WTC11 (cell line): ENCODE data around the gene RIN2. TPM values are rescaled to one million over a fixed set of nuclear protein-coding genes. Genes with fewer than 3 reads are reported as not detected.
A peak's percentile ranks its signal among the peaks of the same experiment; 100 is the strongest.
"Not testable (repeated sequence)": the region's sequence is repeated elsewhere in the genome, so short reads cannot be mapped to it uniquely, and the experiment has no call there.

Source experiments
- ATAC-seq: fragments of 200-7000 bp; cut with Tn5 transposase; 2 replicates; pipeline ENCODE4 v1.10.0; 2021; ENCODE audit warnings: mild to moderate bottlenecking, moderate library complexity
- CTCF ChIA-PET: fragments of 300-600 bp; sonication (Branson Sonifier 250); formaldehyde crosslinking; loops from one replicate; lab custom pipeline; 2021; ENCODE audit warnings: antibody characterized with exemption; lab: Charles Lee
- POLR2A ChIA-PET: fragments of 350-600 bp; sonication (Branson Sonifier 250); formaldehyde crosslinking; loops from one replicate; lab custom pipeline; 2021; ENCODE audit warnings: antibody characterized with exemption; lab: Charles Lee
- DNase-seq: peaks from one replicate; pipeline ENCODE4 v3.0.0; 2021; ENCODE audit warnings: low spot score
- H3K27ac Mint-ChIP-seq: 2 replicates; pipeline ENCODE4 v1.8.0; 2021; ENCODE audit warnings: mixed read lengths
- H3K27me3 Mint-ChIP-seq: 2 replicates; pipeline ENCODE4 v1.8.0; 2021; ENCODE audit warnings: low read depth, mild to moderate bottlenecking, moderate library complexity, mixed read lengths
- H3K36me3 Mint-ChIP-seq: 2 replicates; pipeline ENCODE4 v1.8.0; 2021; ENCODE audit warnings: mixed read lengths
- H3K4me1 Mint-ChIP-seq: 2 replicates; pipeline ENCODE4 v1.8.0; 2022; ENCODE audit warnings: mixed read lengths
- H3K4me3 Mint-ChIP-seq: 2 replicates; pipeline ENCODE4 v1.8.0; 2021; ENCODE audit warnings: mild to moderate bottlenecking, moderate library complexity, mixed read lengths
- H3K9me3 Mint-ChIP-seq: 2 replicates; pipeline ENCODE4 v1.8.0; 2021; ENCODE audit warnings: mixed read lengths
- ATF2 ChIP-seq: sonication (generic); formaldehyde crosslinking; IDR thresholded peaks from 2 replicates; pipeline ENCODE4 v1.8.1; 2022; ENCODE audit warnings: low read depth, missing genetic modification reagents, borderline replicate concordance
- ATF3 ChIP-seq: sonication (generic); formaldehyde crosslinking; conservative IDR thresholded peaks from 2 replicates; pipeline ENCODE4 v1.8.1; 2022; ENCODE audit warnings: mild to moderate bottlenecking, missing genetic modification reagents
- FOXK1 ChIP-seq: sonication (generic); formaldehyde crosslinking; IDR thresholded peaks from 2 replicates; pipeline ENCODE4 v1.8.0; 2022; ENCODE audit warnings: mild to moderate bottlenecking, moderate library complexity, missing genetic modification reagents
- GABPB1 ChIP-seq: sonication (generic); formaldehyde crosslinking; IDR thresholded peaks from 2 replicates; pipeline ENCODE4 v1.8.1; 2023; ENCODE audit warnings: mild to moderate bottlenecking, missing genetic modification reagents
- IRF2 ChIP-seq: sonication (generic); formaldehyde crosslinking; IDR thresholded peaks from 2 replicates; pipeline ENCODE4 v1.8.0; 2022; ENCODE audit warnings: low read depth, missing genetic modification reagents, borderline replicate concordance
- JAZF1 ChIP-seq: fragments of 250-450 bp; sonication (Bioruptor Pico); IDR thresholded peaks from 2 replicates; pipeline ENCODE4 v1.9.0; 2021; ENCODE audit warnings: moderate library complexity, mild to moderate bottlenecking, inconsistent platforms
- JUN ChIP-seq: sonication (generic); formaldehyde crosslinking; IDR thresholded peaks from 2 replicates; pipeline ENCODE4 v1.8.0; 2023; ENCODE audit warnings: mild to moderate bottlenecking, missing genetic modification reagents
- MLX ChIP-seq: sonication (generic); formaldehyde crosslinking; IDR thresholded peaks from 2 replicates; pipeline ENCODE4 v1.8.1; 2023; ENCODE audit warnings: mild to moderate bottlenecking, missing genetic modification reagents, moderate library complexity
- PRRX2 ChIP-seq: fragments of 250-450 bp; sonication (Bioruptor Pico); IDR thresholded peaks from 2 replicates; pipeline ENCODE4 v1.8.0; 2021; ENCODE audit warnings: mild to moderate bottlenecking
- RELA ChIP-seq: sonication (generic); formaldehyde crosslinking; IDR thresholded peaks from 2 replicates; pipeline ENCODE4 v1.8.1; 2022; ENCODE audit warnings: missing genetic modification reagents, mild to moderate bottlenecking, borderline replicate concordance
- SMAD4 ChIP-seq: sonication (generic); formaldehyde crosslinking; IDR thresholded peaks from 2 replicates; pipeline ENCODE4 v1.8.0; 2022; ENCODE audit warnings: mild to moderate bottlenecking, missing genetic modification reagents
- SP1 ChIP-seq: sonication (generic); formaldehyde crosslinking; conservative IDR thresholded peaks from 2 replicates; pipeline ENCODE4 v1.8.1; 2022; ENCODE audit warnings: missing genetic modification reagents
- TCF7 ChIP-seq: sonication (generic); formaldehyde crosslinking; IDR thresholded peaks from 2 replicates; pipeline ENCODE4 v1.8.0; 2022; ENCODE audit warnings: mild to moderate bottlenecking, low read depth, missing genetic modification reagents, moderate library complexity
- ZNF121 ChIP-seq: sonication (generic); formaldehyde crosslinking; IDR thresholded peaks from 2 replicates; pipeline ENCODE4 v1.8.0; 2023; ENCODE audit warnings: missing genetic modification reagents
- ZNF232 ChIP-seq: sonication (generic); formaldehyde crosslinking; IDR thresholded peaks from 2 replicates; pipeline ENCODE4 v1.8.0; 2022; ENCODE audit warnings: mild to moderate bottlenecking, missing genetic modification reagents
- ZNF512 ChIP-seq: sonication (generic); formaldehyde crosslinking; IDR thresholded peaks from 2 replicates; pipeline ENCODE4 v1.8.1; 2022; ENCODE audit warnings: missing genetic modification reagents, borderline replicate concordance
- total RNA-seq: library from RNA; stranded (reverse); gene quantifications from 3 replicates; pipeline ENCODE4 v1.2.3, GENCODE V29; 2021

RIN2 gene
- total RNA-seq, 1 experiment from 2014 or later, result 4.3 TPM

GRCh38 chr20:19749618-19750071 is 8.4 kb upstream of the RIN2 start:
- POLR2A ChIA-PET, result no interaction called here
- Mint-ChIP-seq H3K27me3 (peaks cover 35% of the 10 kb centered on the region), H3K4me3 (no peak overlapping the region), H3K9me3 (peaks cover 20% of the 10 kb centered on the region), H3K27ac (no peak overlapping the region), H3K36me3 (peaks cover 9% of the 10 kb centered on the region), H3K4me1 (peaks cover 5% of the 10 kb centered on the region)
- CTCF ChIA-PET, result no interaction called here
- DNase-seq, result no peak
- peak; percentile 87 for ATAC-seq
- no peak for TF ChIP-seq MLX (CRISPR knock-in tag)
- no peak for TF ChIP-seq SP1 (CRISPR knock-in tag)
- no peak for TF ChIP-seq ZNF512 (CRISPR knock-in tag)
- TF ChIP-seq FOXK1 (CRISPR knock-in tag), result no peak
- TF ChIP-seq ATF3, result no peak
- TF ChIP-seq, all 79 proteins: peak for 0

GRCh38 chr20:19750101-19750606 is 7.9 kb upstream of the RIN2 start:
- H3K4me3 Mint-ChIP-seq, result no peak overlapping the region
- CTCF ChIA-PET, result no interaction called here
- no peak overlapping the region for H3K27ac Mint-ChIP-seq
- POLR2A ChIA-PET, result no interaction called here
- TF ChIP-seq ATF3, result no peak
- TF ChIP-seq SP1 (CRISPR knock-in tag), result no peak
- TF ChIP-seq TCF7, result no peak
- TF ChIP-seq GABPB1 (CRISPR knock-in tag), result no peak
- TF ChIP-seq SMAD4, result no peak
- peaks cover 38% of the 10 kb centered on the region for H3K27me3 Mint-ChIP-seq
- H3K4me1 Mint-ChIP-seq, result peaks cover 5% of the 10 kb centered on the region
- no peak for DNase-seq
- peaks cover 8% of the 10 kb centered on the region for H3K36me3 Mint-ChIP-seq
- peaks cover 17% of the 10 kb centered on the region for H3K9me3 Mint-ChIP-seq
- ATAC-seq, result no peak

GRCh38 chr20:19750907-19751636 is 7.0 kb upstream of the RIN2 start:
- CTCF ChIA-PET, result no interaction called here
- no peak overlapping the region for H3K27ac Mint-ChIP-seq
- DNase-seq (no peak), ATAC-seq (no peak)
- H3K36me3 Mint-ChIP-seq, result no peaks in the 10 kb centered on the region
- H3K27me3 Mint-ChIP-seq, result peaks cover 42% of the 10 kb centered on the region
- no peak overlapping the region for H3K4me3 Mint-ChIP-seq
- no peak for TF ChIP-seq ZNF121 (CRISPR knock-in tag)
- no peak for TF ChIP-seq RELA (CRISPR knock-in tag)
- no peak for TF ChIP-seq ZNF232
- no peak for TF ChIP-seq FOXK1 (CRISPR knock-in tag)
- no peak for TF ChIP-seq IRF2 (CRISPR knock-in tag)
- TF ChIP-seq PRRX2 (CRISPR knock-in tag), result no peak
- TF ChIP-seq JAZF1 (CRISPR knock-in tag), result no peak
- TF ChIP-seq ATF2, result no peak
- TF ChIP-seq JUN, result no peak
- TF ChIP-seq, all 79 proteins: peak for 0
- POLR2A ChIA-PET, result no interaction called here
- Mint-ChIP-seq H3K9me3 (peaks cover 8% of the 10 kb centered on the region), H3K4me1 (peaks cover 5% of the 10 kb centered on the region)

GRCh38 chr20:19754201-19754600 is 3.9 kb upstream of the RIN2 start:
- H3K27ac Mint-ChIP-seq, DNase-seq, H3K36me3 Mint-ChIP-seq, H3K9me3 Mint-ChIP-seq, H3K4me3 Mint-ChIP-seq, CTCF ChIA-PET, POLR2A ChIA-PET, ATAC-seq: not testable (repeated sequence)
- peaks cover 54% of the 10 kb centered on the region for H3K27me3 Mint-ChIP-seq
- peaks cover 15% of the 10 kb centered on the region for H3K4me1 Mint-ChIP-seq
